Neural crest cell (in vitro differentiated cells): ENCODE data around the gene ZBED1. TPM values are rescaled to one million over a fixed set of nuclear protein-coding genes. Genes with fewer than 3 reads are reported as not detected.
"Not testable (repeated sequence)": the region's sequence is repeated elsewhere in the genome, so short reads cannot be mapped to it uniquely, and the experiment has no call there.

ENCODE experiments used
- DNase-seq: peaks from one replicate; pipeline ENCODE4 v3.0.0; 2021; ENCODE audit warnings: low read depth, mixed read lengths, low spot score
- H3K27ac Mint-ChIP-seq: one replicate; pipeline ENCODE4 v1.8.0; 2021; ENCODE audit warnings: mild to moderate bottlenecking, mixed read lengths; ENCODE audit not compliant: unreplicated experiment
- H3K27me3 Mint-ChIP-seq: 2 replicates; pipeline ENCODE4 v1.8.0; 2021; ENCODE audit warnings: low read depth, mild to moderate bottlenecking, mixed read lengths
- H3K36me3 Mint-ChIP-seq: 2 replicates; pipeline ENCODE4 v1.8.0; 2021; ENCODE audit warnings: low read depth, mild to moderate bottlenecking, mixed read lengths
- H3K4me1 Mint-ChIP-seq: 2 replicates; pipeline ENCODE4 v1.8.0; 2021; ENCODE audit warnings: mixed read lengths
- H3K4me3 Mint-ChIP-seq: one replicate; pipeline ENCODE4 v1.8.0; 2021; ENCODE audit warnings: mild to moderate bottlenecking, mixed read lengths
- H3K9me3 Mint-ChIP-seq: 2 replicates; pipeline ENCODE4 v1.8.0; 2021; ENCODE audit warnings: mixed read lengths
- total RNA-seq: library from RNA; stranded (reverse); gene quantifications from 2 replicates; pipeline ENCODE4 v1.2.1, GENCODE V29; 2021
- TF ChIP-seq, protein P1 (sequence below): fragments of 200-600 bp; sonication (generic); conservative IDR thresholded peaks from 2 replicates; pipeline ENCODE4 v1.5.0; 2021; ENCODE audit warnings: antibody characterized with exemption, mild to moderate bottlenecking

ZBED1 gene
- total RNA-seq, 1 donor from 2014 or later = 42.0 TPM

DNA sequence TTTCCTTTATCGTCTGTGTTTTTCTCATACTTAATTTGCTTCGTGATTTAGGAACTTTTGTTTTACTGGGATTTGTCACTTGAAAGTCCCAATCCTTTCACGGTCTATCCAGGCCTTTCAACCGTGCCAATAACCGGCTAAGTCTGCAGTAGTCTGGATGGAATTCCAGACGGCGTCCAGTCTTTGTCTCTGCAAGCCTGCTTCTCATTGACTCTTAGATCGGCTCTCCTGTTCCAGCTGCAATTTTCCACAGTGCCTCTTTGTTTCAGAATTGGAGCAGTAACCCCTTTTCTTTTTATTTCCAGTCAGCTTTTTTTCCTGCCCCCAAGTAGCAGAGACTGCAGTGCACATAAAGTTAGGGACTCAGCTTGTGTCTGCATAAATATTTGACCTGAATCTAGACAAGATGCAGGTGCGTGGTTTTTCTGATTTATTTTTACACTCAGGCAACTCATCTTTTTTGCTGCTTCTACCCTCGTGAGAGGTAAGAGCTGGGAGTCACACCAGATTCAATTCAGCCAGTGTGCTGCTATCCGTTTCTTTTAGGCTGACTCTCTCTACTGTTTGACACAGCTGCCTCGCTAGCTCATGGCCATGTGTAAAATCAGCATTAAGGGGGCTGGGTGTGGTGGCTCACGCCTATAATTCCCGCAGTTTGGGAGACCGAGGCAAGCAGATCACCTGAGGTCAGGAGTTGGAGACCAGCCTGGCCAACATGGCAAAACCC, 37.4 kb upstream of the ZBED1 start:
- TF ChIP-seq, protein P1, sequence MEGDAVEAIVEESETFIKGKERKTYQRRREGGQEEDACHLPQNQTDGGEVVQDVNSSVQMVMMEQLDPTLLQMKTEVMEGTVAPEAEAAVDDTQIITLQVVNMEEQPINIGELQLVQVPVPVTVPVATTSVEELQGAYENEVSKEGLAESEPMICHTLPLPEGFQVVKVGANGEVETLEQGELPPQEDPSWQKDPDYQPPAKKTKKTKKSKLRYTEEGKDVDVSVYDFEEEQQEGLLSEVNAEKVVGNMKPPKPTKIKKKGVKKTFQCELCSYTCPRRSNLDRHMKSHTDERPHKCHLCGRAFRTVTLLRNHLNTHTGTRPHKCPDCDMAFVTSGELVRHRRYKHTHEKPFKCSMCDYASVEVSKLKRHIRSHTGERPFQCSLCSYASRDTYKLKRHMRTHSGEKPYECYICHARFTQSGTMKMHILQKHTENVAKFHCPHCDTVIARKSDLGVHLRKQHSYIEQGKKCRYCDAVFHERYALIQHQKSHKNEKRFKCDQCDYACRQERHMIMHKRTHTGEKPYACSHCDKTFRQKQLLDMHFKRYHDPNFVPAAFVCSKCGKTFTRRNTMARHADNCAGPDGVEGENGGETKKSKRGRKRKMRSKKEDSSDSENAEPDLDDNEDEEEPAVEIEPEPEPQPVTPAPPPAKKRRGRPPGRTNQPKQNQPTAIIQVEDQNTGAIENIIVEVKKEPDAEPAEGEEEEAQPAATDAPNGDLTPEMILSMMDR = no peak
- peaks cover 37% of the 10 kb centered on the region for H3K4me1 Mint-ChIP-seq
- H3K9me3 Mint-ChIP-seq = peaks cover 3% of the 10 kb centered on the region
- peak overlapping the region; percentile 29 for H3K4me3 Mint-ChIP-seq
- no peaks in the 10 kb centered on the region for H3K27me3 Mint-ChIP-seq
- peak overlapping the region; percentile 95 for H3K27ac Mint-ChIP-seq
- no peaks in the 10 kb centered on the region for H3K36me3 Mint-ChIP-seq
- peak; percentile 18 for DNase-seq

DNA sequence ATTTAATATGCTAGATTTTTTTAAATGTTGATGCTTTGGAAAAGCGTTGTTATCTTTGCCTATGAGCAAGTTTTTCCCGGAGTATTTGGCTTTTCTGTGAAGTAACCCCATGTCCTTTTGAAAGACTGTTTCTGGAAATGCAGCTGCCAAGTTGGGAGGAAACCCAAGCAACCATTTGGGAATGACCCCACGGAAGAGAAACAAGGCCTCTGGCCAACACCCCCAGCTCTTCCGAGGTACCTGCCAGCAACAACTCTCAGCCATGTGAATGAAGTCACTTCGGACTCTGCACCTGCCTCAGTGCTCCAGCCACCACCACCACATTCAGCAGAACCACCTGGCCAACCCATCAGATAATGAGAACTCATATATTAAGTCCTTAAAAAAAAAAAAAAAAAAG, 36.2 kb upstream of the ZBED1 start:
- Mint-ChIP-seq H3K4me3 (no peak overlapping the region), H3K36me3 (no peaks in the 10 kb centered on the region), H3K9me3 (peaks cover 3% of the 10 kb centered on the region), H3K27me3 (no peaks in the 10 kb centered on the region), H3K27ac (no peak overlapping the region), H3K4me1 (peaks cover 38% of the 10 kb centered on the region)
- no peak for DNase-seq
- TF ChIP-seq, protein P1 = no peak

DNA sequence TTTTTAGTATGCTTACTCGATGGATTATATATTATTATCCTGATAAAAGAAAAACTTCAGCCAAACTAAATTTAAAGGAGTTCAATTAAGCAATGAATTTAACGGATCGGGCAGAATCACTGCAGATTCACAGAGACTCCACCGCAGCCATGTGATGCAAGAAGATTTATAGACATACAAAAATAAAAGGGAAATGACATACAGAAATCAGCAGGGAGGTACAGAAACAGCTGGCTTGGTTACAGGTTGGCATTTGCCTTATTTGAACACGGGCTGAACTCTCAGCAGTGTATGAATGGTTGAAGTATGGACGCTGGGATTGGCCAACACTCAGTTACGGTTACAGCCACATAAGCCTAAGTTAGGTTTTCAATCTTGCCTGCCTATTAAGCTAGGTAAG, 35.4 kb upstream of the ZBED1 start:
- TF ChIP-seq, protein P1 = no peak
- H3K4me3 Mint-ChIP-seq = no peak overlapping the region
- no peak overlapping the region for H3K27ac Mint-ChIP-seq
- no peaks in the 10 kb centered on the region for H3K27me3 Mint-ChIP-seq
- DNase-seq = no peak
- H3K4me1 Mint-ChIP-seq = peaks cover 38% of the 10 kb centered on the region
- no peaks in the 10 kb centered on the region for H3K36me3 Mint-ChIP-seq
- peaks cover 3% of the 10 kb centered on the region for H3K9me3 Mint-ChIP-seq

DNA sequence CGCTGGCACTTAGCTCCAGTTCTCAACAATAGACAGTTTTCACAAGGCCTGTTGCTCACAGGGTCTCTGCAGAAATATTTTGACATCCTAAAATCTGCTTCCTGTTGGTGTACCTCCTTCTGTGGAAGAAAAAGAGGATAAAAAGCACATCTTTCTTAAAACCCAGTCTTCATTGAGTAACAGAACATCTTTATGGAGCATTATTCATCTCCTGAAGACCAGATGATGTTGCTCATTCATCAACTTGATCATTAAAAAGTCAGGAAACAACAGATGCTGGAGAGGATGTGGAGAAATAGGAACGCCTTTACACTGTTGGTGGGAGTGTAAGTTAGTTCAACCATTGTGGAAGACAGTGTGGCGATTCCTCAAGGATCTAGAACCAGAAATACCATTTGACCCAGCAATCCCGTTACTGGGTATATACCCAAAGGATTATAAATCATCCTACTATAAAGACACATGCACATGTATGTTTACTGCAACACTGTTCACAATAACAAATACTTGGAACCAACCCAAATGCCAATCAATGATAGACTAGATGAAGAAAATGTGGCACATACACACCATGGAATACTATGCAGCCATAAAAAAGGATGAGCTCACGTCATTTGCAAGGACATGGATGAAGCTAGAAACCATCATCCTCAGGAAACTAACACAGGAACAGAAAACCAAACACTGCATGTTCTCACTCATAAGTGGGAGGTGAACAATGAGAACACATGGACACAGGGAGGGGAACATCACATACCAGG, 33.7 kb upstream of the ZBED1 start:
- H3K4me3 Mint-ChIP-seq = not testable (repeated sequence)

DNA sequence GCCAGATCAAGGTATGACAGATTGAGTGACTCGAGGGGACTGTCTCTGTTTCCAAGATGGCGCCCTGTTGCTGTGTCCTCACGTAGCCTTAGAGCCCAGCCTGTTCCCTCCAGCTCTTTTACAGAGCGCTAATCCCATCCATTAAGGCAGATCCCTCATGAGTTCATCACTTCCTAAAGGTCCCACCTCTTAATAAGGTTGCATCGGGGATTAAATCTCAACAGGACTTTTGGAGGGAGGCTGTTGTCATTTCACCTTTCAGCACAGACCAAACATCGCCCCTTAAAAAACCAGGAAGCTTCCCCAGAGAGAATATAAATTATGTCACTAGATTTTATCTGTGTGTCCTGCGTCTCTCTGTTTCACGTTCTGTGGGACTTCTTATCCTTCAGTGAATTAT, 32.6 kb upstream of the ZBED1 start:
- no peak overlapping the region for H3K4me3 Mint-ChIP-seq
- no peak for DNase-seq
- H3K36me3 Mint-ChIP-seq = no peaks in the 10 kb centered on the region
- H3K9me3 Mint-ChIP-seq = peaks cover 3% of the 10 kb centered on the region
- H3K27ac Mint-ChIP-seq = no peak overlapping the region
- TF ChIP-seq, protein P1 = no peak
- H3K4me1 Mint-ChIP-seq = peaks cover 27% of the 10 kb centered on the region
- H3K27me3 Mint-ChIP-seq = no peaks in the 10 kb centered on the region

More for the DNA sequence above, 33.7 kb upstream of the ZBED1 start:
- H3K27ac Mint-ChIP-seq, H3K36me3 Mint-ChIP-seq, H3K9me3 Mint-ChIP-seq, DNase-seq, H3K27me3 Mint-ChIP-seq: not testable (repeated sequence)
- peaks cover 34% of the 10 kb centered on the region for H3K4me1 Mint-ChIP-seq

DNA sequence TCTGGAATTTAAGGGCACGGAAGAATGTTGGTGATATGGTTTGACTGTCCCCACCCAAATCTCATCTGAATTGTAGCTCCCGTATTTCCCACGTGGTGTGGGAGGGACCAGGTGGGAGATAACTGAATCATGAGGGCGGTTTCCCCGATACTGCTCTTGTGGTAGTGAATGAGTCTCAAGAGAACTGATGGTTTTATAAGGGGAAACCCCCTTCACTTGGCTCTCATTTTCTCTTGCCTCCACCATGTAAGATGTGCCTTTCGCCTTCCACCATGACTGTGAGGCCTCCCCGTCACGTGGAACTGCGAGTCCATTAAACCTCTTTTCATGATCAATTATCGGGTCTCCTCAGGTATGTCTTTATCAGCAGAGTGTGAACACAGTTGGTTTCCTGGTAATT, 25.6 kb upstream of the ZBED1 start:
- Mint-ChIP-seq H3K4me3 (no peak overlapping the region), H3K4me1 (peaks cover 3% of the 10 kb centered on the region), H3K9me3 (no peaks in the 10 kb centered on the region), H3K27ac (peak overlapping the region; percentile 21), H3K36me3 (no peaks in the 10 kb centered on the region), H3K27me3 (no peaks in the 10 kb centered on the region)
- TF ChIP-seq, protein P1 = no peak
- DNase-seq = no peak
